ENCODE results near the gene OR10P1.

OR10P1 gene

GRCh38 chr12:55652352-55652751 is 15.7 kb downstream of the OR10P1 start:
- no peak for DNase-seq

- no peak for DNase-seq
These were observed 16.3 kb downstream of the OR10P1 start for GRCh38 chr12:55653031-55653430.

- DNase-seq = no peak
These were observed 18.0 kb downstream of the OR10P1 start for GRCh38 chr12:55654511-55655214.

GRCh38 chr12:55657212-55657611 is 20.5 kb downstream of the OR10P1 start:
- no peak for DNase-seq

- no peak for DNase-seq
These were observed 21.5 kb downstream of the OR10P1 start for GRCh38 chr12:55658212-55658611.

- no peak for DNase-seq
These were observed 22.1 kb downstream of the OR10P1 start for GRCh38 chr12:55658635-55659391.

GRCh38 chr12:55659486-55660385 is 23.0 kb downstream of the OR10P1 start:
- DNase-seq = no peak

- DNase-seq = no peak
These were observed 26.7 kb downstream of the OR10P1 start for GRCh38 chr12:55663391-55663790.

- DNase-seq = no peak
These were observed 28.1 kb downstream of the OR10P1 start for GRCh38 chr12:55664826-55665225.

- no peak for DNase-seq
These were observed 29.8 kb downstream of the OR10P1 start for GRCh38 chr12:55666508-55666907.

GRCh38 chr12:55670276-55670675 is 33.6 kb downstream of the OR10P1 start:
- DNase-seq = no peak

GRCh38 chr12:55671746-55672145 is 35.1 kb downstream of the OR10P1 start:
- no peak for DNase-seq

GRCh38 chr12:55673638-55674037 is 36.9 kb downstream of the OR10P1 start:
- no peak for DNase-seq

GRCh38 chr12:55675666-55676065 is 39.0 kb downstream of the OR10P1 start:
- DNase-seq = no peak

- no peak for DNase-seq
These were observed 40.0 kb downstream of the OR10P1 start for GRCh38 chr12:55676707-55677106.

- no peak for DNase-seq
These were observed 43.0 kb downstream of the OR10P1 start for GRCh38 chr12:55679691-55680090.

- no peak for DNase-seq
These were observed 44.7 kb downstream of the OR10P1 start for GRCh38 chr12:55681142-55682077.

GRCh38 chr12:55682087-55682796 is 45.5 kb downstream of the OR10P1 start:
- DNase-seq = no peak

GRCh38 chr12:55683676-55684075 is 47.0 kb downstream of the OR10P1 start:
- no peak for DNase-seq

GRCh38 chr12:55684761-55685370 is 48.2 kb downstream of the OR10P1 start:
- DNase-seq = no peak

- DNase-seq = no peak
These were observed 49.0 kb downstream of the OR10P1 start for GRCh38 chr12:55685671-55686070.
